ENCODE measurements around the gene TPM4. TPM values are rescaled to one million over a fixed set of nuclear protein-coding genes. Genes with fewer than 3 reads are reported as not detected.

TPM4 gene
- total RNA-seq, 6 experiments from 2014 or later, result 973 to 1,332 (median 1,247) TPM

- Mint-ChIP-seq H3K27me3 (ENCODE audit: insufficient read depth) (peaks cover 1% of the 10 kb centered on the region; the same call in 1 of the 2 replicates), H3K4me3 (peak overlapping the region; percentile 96), H3K36me3 (ENCODE audit: low read depth) (no peaks in the 10 kb centered on the region), H3K9me3 (no peaks in the 10 kb centered on the region), H3K4me1 (ENCODE audit: low read depth) (peaks cover 31% of the 10 kb centered on the region), H3K27ac (peak overlapping the region; percentile 90)
- DNase-seq, result no peak
- TF ChIP-seq, protein P1, sequence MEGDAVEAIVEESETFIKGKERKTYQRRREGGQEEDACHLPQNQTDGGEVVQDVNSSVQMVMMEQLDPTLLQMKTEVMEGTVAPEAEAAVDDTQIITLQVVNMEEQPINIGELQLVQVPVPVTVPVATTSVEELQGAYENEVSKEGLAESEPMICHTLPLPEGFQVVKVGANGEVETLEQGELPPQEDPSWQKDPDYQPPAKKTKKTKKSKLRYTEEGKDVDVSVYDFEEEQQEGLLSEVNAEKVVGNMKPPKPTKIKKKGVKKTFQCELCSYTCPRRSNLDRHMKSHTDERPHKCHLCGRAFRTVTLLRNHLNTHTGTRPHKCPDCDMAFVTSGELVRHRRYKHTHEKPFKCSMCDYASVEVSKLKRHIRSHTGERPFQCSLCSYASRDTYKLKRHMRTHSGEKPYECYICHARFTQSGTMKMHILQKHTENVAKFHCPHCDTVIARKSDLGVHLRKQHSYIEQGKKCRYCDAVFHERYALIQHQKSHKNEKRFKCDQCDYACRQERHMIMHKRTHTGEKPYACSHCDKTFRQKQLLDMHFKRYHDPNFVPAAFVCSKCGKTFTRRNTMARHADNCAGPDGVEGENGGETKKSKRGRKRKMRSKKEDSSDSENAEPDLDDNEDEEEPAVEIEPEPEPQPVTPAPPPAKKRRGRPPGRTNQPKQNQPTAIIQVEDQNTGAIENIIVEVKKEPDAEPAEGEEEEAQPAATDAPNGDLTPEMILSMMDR (IDR thresholded peaks at IDR 0.05), result no peak
Measured at GRCh38 chr19:16112778-16113177, 36.5 kb downstream of the TPM4 start.

DNA sequence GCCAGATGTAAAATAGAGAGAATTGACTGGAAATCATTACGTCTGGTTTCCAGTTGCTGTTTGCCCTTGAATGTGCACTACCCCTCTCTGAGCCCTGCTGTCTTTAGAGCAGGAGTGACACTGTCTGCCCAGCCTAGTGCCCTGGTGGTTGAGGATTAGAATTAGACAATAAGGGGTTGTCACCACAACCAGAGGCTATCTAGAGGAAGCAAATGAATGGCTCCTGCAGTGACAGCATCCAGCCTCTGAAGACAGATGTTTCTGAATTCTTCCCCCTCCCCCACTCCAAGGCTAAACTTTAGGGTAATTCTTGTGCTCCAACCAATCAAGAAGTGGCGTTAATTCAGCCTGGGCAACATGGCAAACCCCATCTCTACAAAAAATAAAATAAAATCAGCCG is 37.4 kb downstream of the TPM4 start:
- peaks cover 1% of the 10 kb centered on the region; the same call in 1 of the 2 replicates for H3K27me3 Mint-ChIP-seq (ENCODE audit: insufficient read depth)
- TF ChIP-seq, protein P1 (IDR thresholded peaks at IDR 0.05), result no peak
- H3K4me3 Mint-ChIP-seq, result no peak overlapping the region
- DNase-seq, result no peak
- H3K27ac Mint-ChIP-seq, result no peak overlapping the region
- H3K9me3 Mint-ChIP-seq, result no peaks in the 10 kb centered on the region
- H3K4me1 Mint-ChIP-seq (ENCODE audit: low read depth), result peaks cover 31% of the 10 kb centered on the region
- H3K36me3 Mint-ChIP-seq (ENCODE audit: low read depth), result no peaks in the 10 kb centered on the region

DNA sequence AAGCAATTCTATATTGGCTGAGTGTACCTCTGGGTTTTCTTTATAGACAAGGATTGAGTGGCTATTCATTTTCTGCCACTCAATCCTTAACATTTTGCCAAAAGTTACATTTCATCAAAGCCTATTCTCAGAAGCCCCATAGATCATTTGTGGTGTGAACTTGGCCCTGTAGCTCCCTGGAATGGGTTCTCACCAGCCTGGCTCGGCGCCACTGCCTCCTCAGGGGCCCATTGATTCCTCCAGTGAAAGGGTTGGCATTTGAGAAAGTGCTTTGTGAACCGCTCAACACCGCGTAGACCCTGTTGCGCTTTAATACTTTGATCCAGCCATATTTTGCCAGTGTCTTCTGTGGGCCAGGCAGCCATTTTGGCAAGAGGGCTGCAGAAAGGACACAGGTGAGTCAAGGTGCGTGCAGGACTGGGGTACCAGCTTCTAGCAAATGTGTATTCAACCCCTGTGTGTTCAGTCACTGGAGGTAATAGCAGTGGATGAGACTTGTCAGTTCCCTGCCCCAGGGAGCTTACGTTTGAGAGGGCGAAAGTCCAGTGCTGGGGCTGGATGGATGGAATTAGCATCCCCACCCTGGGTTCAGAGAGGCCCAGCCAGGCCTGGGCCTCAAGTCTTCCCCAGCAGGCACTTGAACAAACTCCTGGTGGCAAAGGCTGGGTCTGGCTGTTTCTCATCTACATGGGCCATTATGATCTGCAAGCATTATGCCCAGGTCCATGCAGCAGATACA is 39.2 kb downstream of the TPM4 start:
- Mint-ChIP-seq H3K27me3 (ENCODE audit: insufficient read depth) (peaks cover 1% of the 10 kb centered on the region; the same call in 1 of the 2 replicates), H3K9me3 (no peaks in the 10 kb centered on the region), H3K4me3 (no peak overlapping the region), H3K4me1 (ENCODE audit: low read depth) (peaks cover 31% of the 10 kb centered on the region), H3K27ac (no peak overlapping the region), H3K36me3 (ENCODE audit: low read depth) (no peaks in the 10 kb centered on the region)
- no peak for DNase-seq
- TF ChIP-seq, protein P1 (IDR thresholded peaks at IDR 0.05), result no peak

- Mint-ChIP-seq H3K27me3 (ENCODE audit: insufficient read depth) (peaks cover 1% of the 10 kb centered on the region; the same call in 1 of the 2 replicates), H3K36me3 (ENCODE audit: low read depth) (no peaks in the 10 kb centered on the region), H3K4me3 (no peak overlapping the region), H3K9me3 (no peaks in the 10 kb centered on the region), H3K27ac (no peak overlapping the region), H3K4me1 (ENCODE audit: low read depth) (peaks cover 29% of the 10 kb centered on the region)
- TF ChIP-seq, protein P1 (IDR thresholded peaks at IDR 0.05), result no peak
- DNase-seq, result no peak
Measured at GRCh38 chr19:16116067-16116466, 39.8 kb downstream of the TPM4 start.

- peaks cover 20% of the 10 kb centered on the region for H3K4me1 Mint-ChIP-seq (ENCODE audit: low read depth)
- TF ChIP-seq, protein P1 (IDR thresholded peaks at IDR 0.05), result no peak; the same call in 1 of the 2 replicates
- H3K4me3 Mint-ChIP-seq, result no peak overlapping the region
- DNase-seq, result no peak
- no peaks in the 10 kb centered on the region for H3K9me3 Mint-ChIP-seq
- H3K27ac Mint-ChIP-seq, result no peak overlapping the region
- H3K27me3 Mint-ChIP-seq (ENCODE audit: insufficient read depth), result peaks cover 1% of the 10 kb centered on the region; the same call in 1 of the 2 replicates
- no peaks in the 10 kb centered on the region for H3K36me3 Mint-ChIP-seq (ENCODE audit: low read depth)
Measured at GRCh38 chr19:16117594-16118033, 41.3 kb downstream of the TPM4 start.
